Measurements from ENCODE around the gene CCL17.

Gene CCL17

GRCh38 chr16:57377080-57377841 lies 27.3 kb upstream of the CCL17 start:
- DNase-seq (ENCODE audit: low read depth in 1 of 2, low spot score in 1 of 2): no peak

- DNase-seq (ENCODE audit: low read depth in 1 of 2, low spot score in 1 of 2): no peak
Measured at GRCh38 chr16:57379579-57379978, 25.0 kb upstream of the CCL17 start.

- DNase-seq (ENCODE audit: low read depth in 1 of 2, low spot score in 1 of 2): no peak
Measured at GRCh38 chr16:57380671-57381462, 23.7 kb upstream of the CCL17 start.

- DNase-seq (ENCODE audit: low read depth in 1 of 2, low spot score in 1 of 2): no peak
Measured at GRCh38 chr16:57381791-57382534, 22.6 kb upstream of the CCL17 start.

GRCh38 chr16:57382535-57383275 lies 21.9 kb upstream of the CCL17 start:
- no peak for DNase-seq (ENCODE audit: low read depth in 1 of 2, low spot score in 1 of 2)

GRCh38 chr16:57383276-57384247 lies 21.0 kb upstream of the CCL17 start:
- no peak for DNase-seq (ENCODE audit: low read depth in 1 of 2, low spot score in 1 of 2)

GRCh38 chr16:57384248-57385070 lies 20.1 kb upstream of the CCL17 start:
- no peak for DNase-seq (ENCODE audit: low read depth in 1 of 2, low spot score in 1 of 2)

- DNase-seq (ENCODE audit: low read depth in 1 of 2, low spot score in 1 of 2): no peak
Measured at GRCh38 chr16:57385083-57385482, 19.5 kb upstream of the CCL17 start.

- no peak for DNase-seq (ENCODE audit: low read depth in 1 of 2, low spot score in 1 of 2)
Measured at GRCh38 chr16:57386381-57386951, 18.1 kb upstream of the CCL17 start.

GRCh38 chr16:57387598-57388354 lies 16.8 kb upstream of the CCL17 start:
- DNase-seq (ENCODE audit: low read depth in 1 of 2, low spot score in 1 of 2): no peak

- no peak for DNase-seq (ENCODE audit: low read depth in 1 of 2, low spot score in 1 of 2)
Measured at GRCh38 chr16:57388359-57389086, 16.0 kb upstream of the CCL17 start.

- no peak for DNase-seq (ENCODE audit: low read depth in 1 of 2, low spot score in 1 of 2)
Measured at GRCh38 chr16:57389087-57389468, 15.5 kb upstream of the CCL17 start.

GRCh38 chr16:57390636-57391295 lies 13.8 kb upstream of the CCL17 start:
- DNase-seq (ENCODE audit: low read depth in 1 of 2, low spot score in 1 of 2): no peak

GRCh38 chr16:57391300-57391699 lies 13.3 kb upstream of the CCL17 start:
- no peak for DNase-seq (ENCODE audit: low read depth in 1 of 2, low spot score in 1 of 2)

GRCh38 chr16:57391708-57392107 lies 12.9 kb upstream of the CCL17 start:
- no peak for DNase-seq (ENCODE audit: low read depth in 1 of 2, low spot score in 1 of 2)

GRCh38 chr16:57392694-57393093 lies 11.9 kb upstream of the CCL17 start:
- no peak for DNase-seq (ENCODE audit: low read depth in 1 of 2, low spot score in 1 of 2)

GRCh38 chr16:57394444-57394843 lies 10.1 kb upstream of the CCL17 start:
- DNase-seq (ENCODE audit: low read depth in 1 of 2, low spot score in 1 of 2): no peak

Data from activated CD4-positive, alpha-beta T cell treated with anti-CD3 and anti-CD28 coated beads, Interleukin-2, amount 50 U/mL, for 24 hours (primary cell).